Amygdala (tissue), 56 donors: ENCODE data around the gene NOP16.

Experiments
- DNase-seq, 56 donors: peaks; one replicate each; lab custom pipeline; 2025; lab: John Stamatoyannopoulos, UW

The NOP16 gene

DNA sequence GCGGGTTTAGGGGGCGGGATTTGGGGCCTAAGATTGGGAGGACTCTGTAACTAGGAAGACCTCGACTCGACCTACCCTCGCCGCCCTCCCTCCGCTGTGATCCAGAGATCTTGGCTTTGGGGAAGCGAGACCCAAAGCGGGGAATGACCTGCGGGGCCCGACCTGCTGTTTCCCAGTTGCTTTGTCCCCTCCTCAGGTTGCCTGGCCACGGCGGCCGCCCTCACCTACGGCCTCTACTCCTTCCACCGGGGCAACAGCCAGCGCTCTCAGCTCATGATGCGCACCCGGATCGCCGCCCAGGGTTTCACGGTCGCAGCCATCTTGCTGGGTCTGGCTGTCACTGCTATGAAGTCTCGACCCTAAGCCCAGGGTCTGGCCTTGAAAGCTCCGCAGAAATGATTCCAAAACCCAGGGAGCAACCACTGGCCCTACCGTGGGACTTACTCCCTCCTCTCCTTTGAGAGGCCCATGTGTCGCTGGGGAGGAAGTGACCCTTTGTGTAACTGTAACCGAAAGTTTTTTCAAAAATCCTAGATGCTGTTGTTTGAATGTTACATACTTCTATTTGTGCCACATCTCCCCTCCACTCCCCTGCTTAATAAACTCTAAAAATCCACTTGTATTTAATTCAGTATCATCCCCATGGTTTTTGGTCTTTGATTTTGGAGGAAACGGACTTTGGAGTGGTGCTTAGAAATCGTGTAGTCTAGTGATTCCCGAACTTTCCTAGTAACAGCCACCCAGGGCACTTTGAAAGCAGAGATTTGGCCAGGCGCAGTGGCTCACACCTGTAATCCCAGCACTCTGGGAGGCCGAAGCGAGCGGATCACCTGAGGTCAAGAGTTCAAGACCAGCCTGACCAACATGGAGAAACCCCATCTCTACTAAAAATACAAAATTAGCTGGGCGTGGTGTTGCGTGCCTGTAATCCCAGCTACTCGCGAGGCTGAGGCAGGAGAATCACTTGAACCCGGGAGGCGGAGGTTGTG, 1.0 kb upstream of the NOP16 start:
- peak in 1 of 56 donors; percentile 75 for DNase-seq

DNA sequence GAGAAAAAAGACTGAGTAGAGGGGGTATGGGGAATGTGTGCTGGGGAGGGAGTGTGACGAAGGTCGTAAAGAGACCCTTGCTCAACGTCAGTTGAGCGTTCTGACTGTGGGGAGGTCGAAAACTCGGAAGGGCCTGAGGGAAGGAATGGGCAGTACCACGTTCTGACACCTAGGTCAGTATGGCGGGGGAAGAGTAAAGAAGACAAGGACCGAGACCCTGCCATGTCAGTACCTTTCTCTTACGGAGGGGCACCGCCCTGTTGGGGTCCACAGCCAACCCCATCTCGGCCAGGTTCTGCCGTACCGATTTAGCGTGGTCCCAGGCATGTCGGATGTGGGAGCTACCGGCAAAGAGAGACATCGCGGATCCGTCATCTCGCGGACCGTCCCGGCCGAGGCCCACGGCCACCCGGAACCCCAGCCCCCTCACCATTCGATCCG, 375 bp downstream of the NOP16 start:
- no peak for DNase-seq

DNA sequence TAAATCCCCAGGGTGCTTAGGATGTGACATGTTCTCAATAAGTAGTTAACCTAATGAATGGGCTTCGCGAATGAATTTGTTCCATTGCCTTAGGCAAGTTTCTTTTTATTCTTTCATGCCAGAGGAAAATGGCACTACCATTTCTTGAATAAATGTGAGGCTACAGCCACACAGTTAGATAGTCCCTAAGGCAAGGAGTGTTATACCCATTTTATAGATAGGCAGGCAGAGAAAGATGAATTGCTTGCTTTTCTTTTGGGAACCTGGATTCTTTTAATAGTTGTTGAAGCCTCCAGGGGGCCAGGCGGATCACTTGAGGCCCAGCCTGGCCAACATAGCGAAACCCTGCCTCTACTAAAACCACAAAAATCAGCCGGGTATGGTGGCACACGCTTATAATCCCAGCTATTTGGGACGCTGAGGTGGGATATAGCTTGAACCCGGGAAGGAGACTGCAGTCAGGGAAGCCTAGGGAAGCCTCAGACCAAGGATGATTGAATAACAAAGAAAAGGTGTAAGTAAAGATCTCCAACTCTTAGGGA, 943 bp downstream of the NOP16 start:
- DNase-seq = no peak

DNA sequence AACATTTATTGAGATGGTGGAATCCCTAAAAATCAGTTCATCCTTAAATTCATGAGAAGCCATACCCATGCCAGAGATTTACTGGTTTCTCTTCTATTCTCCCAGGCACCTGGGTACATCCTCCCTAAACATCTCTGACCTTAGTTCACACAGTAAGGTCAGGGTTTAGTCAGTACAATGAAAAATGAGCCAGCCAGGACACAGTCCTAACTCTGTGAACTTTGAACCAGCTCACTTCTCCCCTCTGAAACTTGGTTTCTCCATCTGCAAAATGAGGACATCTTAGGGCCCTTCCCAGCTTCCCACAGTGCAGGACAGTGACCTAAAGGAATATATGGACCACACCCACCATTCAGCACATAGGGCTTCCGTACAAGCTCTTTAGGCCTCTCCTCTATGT, 1.9 kb downstream of the NOP16 start:
- no peak for DNase-seq

DNA sequence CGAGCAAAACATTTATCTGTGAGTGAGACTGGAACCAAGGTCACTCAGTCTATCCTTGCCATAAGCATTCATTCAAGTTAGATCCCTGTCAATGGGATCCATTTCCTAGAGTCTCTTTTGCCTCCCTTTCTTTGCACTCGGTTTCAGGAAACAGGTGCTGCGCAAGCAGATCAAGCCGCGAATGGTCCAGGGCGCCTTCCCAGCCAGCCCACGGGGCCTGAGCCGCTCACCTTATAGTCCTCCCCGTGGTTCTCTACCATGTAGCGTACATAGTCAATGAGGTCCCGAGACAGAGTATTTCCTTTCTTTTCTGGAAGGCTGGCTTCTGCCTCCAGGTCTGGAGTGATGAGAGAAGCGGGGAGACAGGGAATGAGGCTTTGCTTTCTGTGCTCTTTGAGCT, 3.4 kb downstream of the NOP16 start:
- no peak for DNase-seq

DNA sequence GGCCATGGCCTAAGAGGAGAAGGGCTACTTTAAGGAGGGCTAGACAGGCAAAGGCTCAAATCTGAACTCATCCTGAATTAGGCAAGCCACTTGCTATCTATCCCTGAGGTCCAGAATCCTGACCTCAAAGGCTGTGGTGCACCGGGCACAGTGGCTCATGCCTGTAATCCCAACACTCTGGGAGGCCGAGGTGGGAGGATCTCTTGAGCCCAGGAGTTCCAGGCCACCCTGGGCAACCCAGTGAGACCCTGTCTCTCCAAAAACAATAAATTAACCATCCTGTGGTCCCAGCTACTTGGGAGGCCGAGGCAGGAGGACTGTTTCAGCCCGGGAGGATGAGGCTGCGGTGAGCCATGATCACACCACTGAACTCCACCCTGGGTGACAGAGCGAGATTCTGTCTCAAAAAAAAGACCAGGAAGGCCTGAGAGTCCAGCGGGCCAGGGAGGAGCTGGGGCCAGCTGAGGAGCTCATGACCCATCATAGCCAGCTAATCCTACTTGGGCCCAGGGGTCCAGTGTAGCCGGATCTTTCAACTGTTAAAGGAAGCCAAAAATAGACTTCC, 4.0 kb downstream of the NOP16 start:
- DNase-seq = no peak

DNA sequence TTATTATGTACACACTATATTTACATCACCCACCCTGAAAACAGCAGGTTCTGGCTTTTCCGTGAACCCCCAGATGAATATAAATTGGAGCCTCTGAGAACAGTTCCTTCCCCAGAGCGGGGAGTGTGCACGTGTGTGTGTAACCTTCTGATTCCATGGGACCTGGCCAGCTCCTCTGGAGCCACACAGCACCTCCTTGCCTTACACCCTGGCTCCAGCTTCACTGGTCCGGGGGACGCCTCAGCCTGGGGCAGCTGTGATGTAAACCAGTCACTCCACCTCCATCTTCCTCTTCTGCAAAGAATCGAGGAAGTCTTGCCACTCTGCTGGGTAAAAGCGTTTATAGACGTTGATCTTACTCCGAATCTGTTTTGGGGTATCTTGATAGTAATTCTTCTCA, 4.4 kb downstream of the NOP16 start:
- no peak for DNase-seq

DNA sequence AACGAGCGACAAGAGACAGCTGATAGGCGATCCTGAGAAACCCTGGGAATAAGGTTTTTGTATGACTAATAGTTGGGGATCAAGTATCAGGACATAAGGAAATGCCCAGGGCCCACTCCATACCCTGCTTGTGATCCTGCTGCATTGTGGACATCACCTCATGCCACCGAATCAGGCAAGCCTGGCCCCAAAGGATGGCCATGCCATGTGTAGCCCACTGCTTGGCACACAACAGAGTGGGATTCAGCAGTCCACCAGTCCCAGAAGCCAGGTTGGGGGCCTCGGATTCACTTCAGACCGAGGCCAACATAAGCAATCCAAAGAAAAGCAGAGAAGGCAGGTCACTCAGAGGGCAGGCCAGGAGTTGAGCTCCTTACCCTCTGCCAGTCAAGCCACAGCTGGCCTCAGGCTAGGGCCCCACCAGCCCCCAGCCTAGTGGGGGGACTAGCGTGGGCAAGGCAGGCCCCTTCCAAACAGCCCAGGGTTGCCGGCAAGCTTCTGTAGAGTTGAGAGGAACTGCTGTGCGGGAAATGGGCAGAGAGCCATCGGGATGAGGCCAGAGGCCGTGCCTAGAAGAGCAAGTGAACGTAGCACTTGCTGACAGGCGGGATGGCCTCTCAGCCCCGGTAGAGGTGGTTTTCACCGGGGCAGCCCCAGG, 5.0 kb downstream of the NOP16 start:
- no peak for DNase-seq

DNA sequence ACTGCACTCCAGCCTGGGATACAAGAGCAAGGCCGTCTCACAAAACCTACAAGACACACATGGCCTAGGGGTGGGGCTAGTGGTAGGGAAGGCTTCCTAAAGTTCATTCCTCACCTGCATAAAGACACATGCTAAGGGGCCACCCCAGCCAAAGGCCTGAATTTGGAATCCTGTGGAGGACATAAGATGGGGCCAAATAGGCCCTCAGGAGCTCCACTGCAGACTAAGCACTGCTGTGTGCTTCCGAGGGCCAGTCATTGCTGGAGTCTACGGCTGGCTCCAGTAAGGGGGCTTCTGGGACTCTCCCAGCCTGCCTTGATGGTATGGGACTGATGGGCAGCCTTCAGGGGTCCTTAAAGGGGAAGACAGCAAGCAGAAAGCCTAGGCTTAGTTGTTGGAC, 5.7 kb downstream of the NOP16 start:
- DNase-seq = no peak

DNA sequence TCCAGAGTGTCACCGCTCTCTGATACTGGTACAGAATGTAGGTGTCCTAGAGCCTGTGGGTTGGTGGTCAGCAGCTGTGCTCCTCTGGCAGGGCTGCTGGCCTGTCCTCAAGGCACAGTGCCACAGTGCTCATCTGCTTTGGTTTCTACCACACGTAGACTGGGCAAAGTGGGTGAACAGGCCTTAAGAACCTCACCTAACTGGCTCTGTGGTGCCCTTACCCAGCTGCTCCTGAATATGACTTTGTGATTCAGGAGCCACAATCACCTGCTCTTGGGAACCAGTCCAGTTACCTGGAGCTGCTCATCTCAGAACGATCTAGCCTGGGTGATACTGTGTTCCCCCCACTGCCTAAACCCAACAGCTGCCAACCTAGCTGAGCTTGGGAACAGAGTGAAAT, 6.4 kb downstream of the NOP16 start:
- no peak for DNase-seq

DNA sequence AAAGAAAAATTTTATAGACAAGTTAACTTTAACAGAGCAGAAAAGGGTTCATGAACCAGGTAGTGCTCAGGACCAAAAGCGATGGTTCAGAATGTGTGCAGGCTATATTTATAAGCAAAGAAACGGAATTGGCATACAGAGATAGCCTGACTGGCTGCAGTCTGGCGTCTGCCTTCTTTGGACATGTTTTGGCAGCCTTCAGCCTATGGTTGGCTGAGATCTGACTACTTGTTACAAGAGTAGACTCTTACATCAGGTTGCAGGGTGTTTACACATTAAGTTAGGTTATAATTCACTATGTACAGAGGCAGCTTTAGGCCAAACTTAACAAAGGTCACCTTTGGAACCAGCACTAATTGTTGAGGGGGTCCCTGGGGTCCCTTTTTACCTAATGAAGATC, 7.0 kb downstream of the NOP16 start:
- DNase-seq = no peak

DNA sequence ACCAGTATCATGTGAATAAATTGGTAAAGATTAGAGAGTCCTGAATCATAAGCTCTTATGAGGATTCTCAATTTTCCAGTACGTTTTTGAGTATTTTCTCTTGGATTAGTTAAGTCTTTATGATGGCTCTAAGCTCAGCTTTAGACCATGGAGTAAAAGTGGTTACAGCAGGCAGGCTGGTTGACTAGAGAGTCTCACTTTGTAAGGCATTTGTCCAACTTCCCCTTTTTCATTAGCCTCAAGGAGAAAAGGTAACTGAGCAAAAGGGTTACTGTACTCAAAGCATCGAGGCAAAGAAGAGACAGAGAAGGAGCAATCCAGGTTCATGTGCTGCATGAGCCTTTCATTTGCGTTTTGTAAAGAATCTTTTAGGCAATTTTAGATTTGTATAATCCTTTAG, 8.5 kb downstream of the NOP16 start:
- no peak for DNase-seq

DNA sequence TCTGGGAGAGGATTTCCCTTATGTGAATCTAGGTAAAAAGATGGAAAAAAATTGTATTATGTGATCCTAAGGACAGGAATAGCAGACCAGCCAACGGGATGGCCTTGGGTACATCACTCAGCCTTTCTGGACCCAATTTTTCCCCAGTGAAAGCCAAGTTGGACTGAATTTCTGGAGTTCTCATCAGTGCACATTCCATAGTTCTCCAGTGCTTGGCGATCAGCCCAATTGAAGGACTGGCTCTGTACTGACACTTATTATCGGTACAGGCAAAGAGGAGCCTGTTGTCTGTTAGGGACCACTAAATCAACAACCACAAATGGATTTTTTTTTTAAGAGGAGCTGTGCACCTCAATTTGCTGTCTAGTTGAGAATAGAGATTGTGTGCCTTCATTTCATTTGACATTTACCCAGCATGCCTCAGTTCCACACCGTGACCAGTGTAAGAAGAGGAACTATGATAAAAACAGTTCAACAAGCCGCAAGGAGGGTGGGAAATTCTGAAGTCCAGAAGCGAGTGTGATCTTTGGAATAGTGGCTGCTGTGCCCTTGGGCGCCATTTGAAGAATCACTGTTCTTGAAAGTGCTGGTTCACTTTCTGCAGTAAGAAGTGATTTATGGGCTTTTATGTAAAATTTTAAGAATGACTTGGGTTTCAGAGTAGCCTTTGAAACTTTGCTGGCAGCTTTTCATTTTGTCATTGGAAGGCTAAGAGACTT, 15.1 kb downstream of the NOP16 start:
- peak in 1 of 56 donors; percentile 18 for DNase-seq

DNA sequence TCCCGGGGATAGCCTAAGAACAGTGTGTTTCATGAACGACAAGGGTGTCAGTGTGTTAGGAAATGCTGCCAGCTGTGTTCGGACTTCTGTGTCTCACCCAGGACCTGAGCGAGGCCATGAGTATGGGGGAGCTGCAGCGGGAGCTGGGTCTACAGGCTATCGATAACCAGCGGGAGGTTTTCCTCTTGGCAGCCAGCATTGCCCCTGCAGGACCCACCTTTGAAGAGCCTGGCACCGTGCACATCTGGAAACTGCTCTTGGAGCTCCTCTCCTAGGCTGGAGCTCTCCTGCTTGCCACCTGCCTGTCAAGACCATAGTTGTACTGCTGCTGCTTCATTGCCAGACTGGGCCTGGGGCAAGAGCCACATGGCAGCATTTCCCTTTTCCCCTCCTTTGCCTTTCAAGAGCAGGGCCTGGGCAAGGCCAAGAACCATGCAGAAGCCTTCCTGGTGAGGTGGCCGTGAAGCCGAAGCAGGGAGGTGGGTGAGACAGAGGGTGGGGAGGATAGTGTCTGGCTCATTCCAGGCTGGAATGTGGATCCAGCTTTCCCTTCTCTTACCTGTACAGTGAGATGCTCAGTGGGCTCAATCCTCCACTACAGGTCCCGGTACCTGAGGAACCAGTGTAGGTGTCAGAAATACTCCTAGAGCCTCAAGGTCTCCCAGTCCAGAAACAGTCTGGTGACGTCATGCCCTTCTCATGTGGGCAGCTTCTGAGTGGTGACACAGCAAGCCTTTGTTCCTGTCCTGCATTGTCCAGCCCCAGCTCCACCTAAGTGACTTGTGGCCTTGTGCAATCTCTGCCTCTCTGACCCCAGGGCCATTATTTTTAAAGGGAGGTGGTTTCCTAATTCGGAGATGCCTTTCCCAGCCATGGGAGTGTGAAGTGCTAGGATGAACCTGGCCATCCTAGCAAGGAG, 16.5 kb downstream of the NOP16 start:
- peak in 4 of 56 donors; percentile 4 to 32 (median 18) for DNase-seq

DNA sequence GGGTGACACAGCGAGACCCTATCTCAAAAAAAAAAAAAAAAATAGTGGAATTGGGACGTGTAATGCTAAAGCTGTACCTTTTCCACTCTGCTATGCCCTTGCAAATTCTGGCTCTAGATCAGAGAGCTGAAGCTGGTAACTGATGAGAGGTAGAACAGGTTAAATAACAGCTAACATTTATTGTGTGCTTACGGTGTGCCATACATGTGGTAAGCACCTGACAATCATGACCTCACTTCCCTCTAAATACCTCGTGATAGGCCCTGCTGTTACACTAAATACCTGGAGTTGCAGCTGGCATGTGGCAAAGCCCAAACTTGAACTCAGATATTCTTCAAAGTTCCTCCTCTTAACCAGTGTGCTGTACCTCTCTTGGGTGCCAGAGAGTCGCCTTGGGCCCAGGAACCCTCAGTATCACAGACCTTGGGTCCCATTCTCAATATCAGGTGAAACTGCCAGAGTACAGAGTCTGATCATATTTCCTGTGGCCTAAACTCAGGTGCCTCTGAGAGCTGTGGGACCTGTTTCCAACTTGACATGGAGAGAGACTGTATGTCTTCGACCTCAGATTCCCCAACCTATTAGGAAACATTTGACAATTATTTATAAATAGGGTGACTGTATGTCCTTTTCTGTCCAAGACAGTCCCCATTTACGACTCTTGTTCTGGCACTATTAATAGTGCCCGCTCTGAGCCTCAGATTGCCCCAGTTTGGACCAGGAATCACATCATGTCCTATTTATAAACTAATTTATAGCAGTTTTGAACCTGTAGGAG, 18.3 kb downstream of the NOP16 start:
- no peak for DNase-seq

DNA sequence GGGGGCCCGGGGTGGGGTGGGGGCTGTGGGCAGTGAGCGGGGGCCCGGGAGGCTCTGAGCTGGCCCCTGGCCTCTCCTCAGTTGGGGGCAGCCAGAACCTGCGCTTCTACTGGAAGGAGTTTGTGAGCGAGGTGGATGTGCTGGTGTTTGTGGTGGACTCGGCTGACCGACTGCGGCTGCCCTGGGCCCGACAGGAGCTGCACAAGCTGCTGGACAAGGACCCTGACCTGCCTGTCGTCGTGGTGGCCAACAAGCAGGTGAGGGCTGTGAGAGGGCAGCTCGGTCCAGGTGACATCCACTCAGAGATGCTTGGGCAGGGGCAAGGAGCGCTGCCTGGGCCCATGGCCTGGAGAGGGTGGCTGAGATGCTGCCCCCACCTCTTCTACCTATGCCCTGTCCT, 19.7 kb downstream of the NOP16 start:
- no peak for DNase-seq

DNA sequence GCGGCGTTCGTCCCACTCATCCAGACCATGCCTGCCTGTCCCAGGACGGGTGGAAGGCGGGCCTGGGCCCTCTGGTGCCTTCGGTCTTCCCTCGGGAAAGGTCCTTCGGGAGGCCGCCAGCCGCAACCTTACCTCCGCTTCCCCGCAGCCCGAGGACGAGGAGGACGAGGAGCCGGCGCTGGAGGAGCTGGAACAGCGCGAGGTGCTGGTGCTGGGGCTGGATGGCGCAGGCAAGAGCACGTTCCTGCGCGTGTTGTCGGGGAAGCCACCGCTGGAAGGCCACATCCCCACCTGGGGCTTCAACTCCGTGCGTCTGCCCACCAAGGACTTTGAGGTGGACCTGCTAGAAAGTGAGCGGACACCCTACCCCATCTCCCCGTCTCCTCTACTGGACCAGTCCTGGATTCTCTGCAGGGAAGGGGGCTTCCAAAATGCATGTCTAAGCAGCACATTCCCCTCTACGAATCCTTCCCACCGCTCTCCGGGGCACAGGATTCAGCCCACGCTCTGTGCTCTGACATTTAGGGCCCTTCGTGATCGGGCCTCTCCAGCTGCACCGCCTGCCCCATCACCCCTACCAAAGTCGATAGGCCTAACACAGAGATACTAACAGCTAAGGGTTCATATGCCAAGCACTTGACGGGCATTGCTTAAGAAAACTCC, 22.0 kb downstream of the NOP16 start:
- peak in 1 of 56 donors; percentile 35 for DNase-seq
